Measurements from ENCODE around the gene DDX31. TPM values are rescaled to one million over a fixed set of nuclear protein-coding genes. Genes with fewer than 3 reads are reported as not detected.
A peak's percentile ranks its signal among the peaks of the same experiment; 100 is the strongest.

The DDX31 gene
- total RNA-seq, 1 donor from 2014 or later = 15.8 TPM

DNA sequence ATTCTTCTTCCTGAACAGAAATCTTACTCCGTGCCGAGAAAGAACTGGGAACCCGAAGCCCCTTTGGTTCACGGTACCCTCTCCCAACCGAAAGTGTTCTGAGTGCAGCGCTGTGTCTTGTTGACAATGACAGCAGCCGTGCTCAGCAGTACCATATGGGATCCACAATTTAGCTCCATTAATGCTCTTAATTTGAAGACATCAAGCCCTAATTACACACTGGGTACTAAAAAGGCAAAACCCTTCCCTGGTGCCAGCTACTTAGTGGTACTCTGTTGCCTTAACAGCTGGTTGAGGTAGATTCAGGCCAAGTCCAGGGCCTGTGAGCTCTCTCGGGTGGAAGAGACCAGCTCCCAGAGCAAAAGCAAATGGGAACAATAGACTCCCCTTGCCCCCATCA is 24.5 kb downstream of the DDX31 start:
- Mint-ChIP-seq H3K4me3 (ENCODE audit: unreplicated experiment) (peak overlapping the region; percentile 72), H3K27ac (ENCODE audit: unreplicated experiment) (peak overlapping the region; percentile 74), H3K36me3 (ENCODE audit: low read depth, unreplicated experiment) (peaks cover 19% of the 10 kb centered on the region), H3K27me3 (ENCODE audit: unreplicated experiment) (peaks cover 3% of the 10 kb centered on the region), H3K4me1 (ENCODE audit: unreplicated experiment) (peaks cover 3% of the 10 kb centered on the region), H3K9me3 (ENCODE audit: unreplicated experiment) (no peaks in the 10 kb centered on the region)
- TF ChIP-seq CTCF (IDR thresholded peaks at IDR 0.05; ENCODE audit: unreplicated experiment) = no peak
- DNase-seq (ENCODE audit: low spot score) = no peak

GRCh38 chr9:132644251-132644650 is 25.5 kb downstream of the DDX31 start:
- Mint-ChIP-seq H3K27ac (ENCODE audit: unreplicated experiment) (no peak overlapping the region), H3K4me1 (ENCODE audit: unreplicated experiment) (peaks cover 3% of the 10 kb centered on the region), H3K4me3 (ENCODE audit: unreplicated experiment) (no peak overlapping the region), H3K9me3 (ENCODE audit: unreplicated experiment) (no peaks in the 10 kb centered on the region), H3K27me3 (ENCODE audit: unreplicated experiment) (peaks cover 2% of the 10 kb centered on the region), H3K36me3 (ENCODE audit: low read depth, unreplicated experiment) (peaks cover 19% of the 10 kb centered on the region)
- no peak for TF ChIP-seq CTCF (IDR thresholded peaks at IDR 0.05; ENCODE audit: unreplicated experiment)
- DNase-seq (ENCODE audit: low spot score) = no peak

GRCh38 chr9:132641216-132641615 is 28.6 kb downstream of the DDX31 start:
- no peak for DNase-seq (ENCODE audit: low spot score)
- H3K27me3 Mint-ChIP-seq (ENCODE audit: unreplicated experiment) = peaks cover 3% of the 10 kb centered on the region
- H3K36me3 Mint-ChIP-seq (ENCODE audit: low read depth, unreplicated experiment) = peaks cover 32% of the 10 kb centered on the region
- no peak overlapping the region for H3K27ac Mint-ChIP-seq (ENCODE audit: unreplicated experiment)
- no peak overlapping the region for H3K4me3 Mint-ChIP-seq (ENCODE audit: unreplicated experiment)
- H3K9me3 Mint-ChIP-seq (ENCODE audit: unreplicated experiment) = no peaks in the 10 kb centered on the region
- no peak for TF ChIP-seq CTCF (IDR thresholded peaks at IDR 0.05; ENCODE audit: unreplicated experiment)
- H3K4me1 Mint-ChIP-seq (ENCODE audit: unreplicated experiment) = no peaks in the 10 kb centered on the region

DNA sequence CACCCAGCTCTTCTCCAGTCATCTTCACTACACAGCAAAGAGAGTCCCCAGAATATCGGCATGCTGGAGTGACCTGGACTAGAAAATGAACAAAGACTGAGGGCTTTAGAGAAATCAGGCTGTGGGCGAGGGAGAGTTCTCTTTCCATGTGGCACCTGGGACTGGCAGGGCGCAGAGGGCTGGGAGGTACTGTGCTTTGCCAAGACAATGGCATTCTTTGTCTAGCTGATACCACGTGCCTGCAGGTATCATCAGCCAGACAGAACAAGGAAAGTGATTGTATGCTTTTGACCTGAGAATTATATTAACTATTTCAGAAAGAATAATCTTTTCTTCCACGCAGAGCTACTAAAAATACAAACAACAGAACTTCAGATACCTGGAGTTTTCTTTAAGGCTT is 30.5 kb downstream of the DDX31 start:
- Mint-ChIP-seq H3K4me3 (ENCODE audit: unreplicated experiment) (no peak overlapping the region), H3K27ac (ENCODE audit: unreplicated experiment) (no peak overlapping the region), H3K36me3 (ENCODE audit: low read depth, unreplicated experiment) (peaks cover 19% of the 10 kb centered on the region), H3K4me1 (ENCODE audit: unreplicated experiment) (peaks cover 4% of the 10 kb centered on the region), H3K27me3 (ENCODE audit: unreplicated experiment) (peaks cover 3% of the 10 kb centered on the region), H3K9me3 (ENCODE audit: unreplicated experiment) (no peaks in the 10 kb centered on the region)
- no peak for DNase-seq (ENCODE audit: low spot score)
- TF ChIP-seq CTCF (IDR thresholded peaks at IDR 0.05; ENCODE audit: unreplicated experiment) = no peak

- Mint-ChIP-seq H3K27ac (ENCODE audit: unreplicated experiment) (no peak overlapping the region), H3K9me3 (ENCODE audit: unreplicated experiment) (no peaks in the 10 kb centered on the region), H3K4me3 (ENCODE audit: unreplicated experiment) (no peak overlapping the region), H3K4me1 (ENCODE audit: unreplicated experiment) (peaks cover 12% of the 10 kb centered on the region), H3K27me3 (ENCODE audit: unreplicated experiment) (peaks cover 3% of the 10 kb centered on the region), H3K36me3 (ENCODE audit: low read depth, unreplicated experiment) (peaks cover 18% of the 10 kb centered on the region)
- DNase-seq (ENCODE audit: low spot score) = no peak
- TF ChIP-seq CTCF (IDR thresholded peaks at IDR 0.05; ENCODE audit: unreplicated experiment) = no peak
Measured at GRCh38 chr9:132638240-132638639, 31.5 kb downstream of the DDX31 start.

Data from endothelial cell (in vitro differentiated cells).